ENCODE data around the gene TULP4.
"Not testable (repeated sequence)": the region's sequence is repeated elsewhere in the genome, so short reads cannot be mapped to it uniquely, and the experiment has no call there.

TULP4 gene

DNA sequence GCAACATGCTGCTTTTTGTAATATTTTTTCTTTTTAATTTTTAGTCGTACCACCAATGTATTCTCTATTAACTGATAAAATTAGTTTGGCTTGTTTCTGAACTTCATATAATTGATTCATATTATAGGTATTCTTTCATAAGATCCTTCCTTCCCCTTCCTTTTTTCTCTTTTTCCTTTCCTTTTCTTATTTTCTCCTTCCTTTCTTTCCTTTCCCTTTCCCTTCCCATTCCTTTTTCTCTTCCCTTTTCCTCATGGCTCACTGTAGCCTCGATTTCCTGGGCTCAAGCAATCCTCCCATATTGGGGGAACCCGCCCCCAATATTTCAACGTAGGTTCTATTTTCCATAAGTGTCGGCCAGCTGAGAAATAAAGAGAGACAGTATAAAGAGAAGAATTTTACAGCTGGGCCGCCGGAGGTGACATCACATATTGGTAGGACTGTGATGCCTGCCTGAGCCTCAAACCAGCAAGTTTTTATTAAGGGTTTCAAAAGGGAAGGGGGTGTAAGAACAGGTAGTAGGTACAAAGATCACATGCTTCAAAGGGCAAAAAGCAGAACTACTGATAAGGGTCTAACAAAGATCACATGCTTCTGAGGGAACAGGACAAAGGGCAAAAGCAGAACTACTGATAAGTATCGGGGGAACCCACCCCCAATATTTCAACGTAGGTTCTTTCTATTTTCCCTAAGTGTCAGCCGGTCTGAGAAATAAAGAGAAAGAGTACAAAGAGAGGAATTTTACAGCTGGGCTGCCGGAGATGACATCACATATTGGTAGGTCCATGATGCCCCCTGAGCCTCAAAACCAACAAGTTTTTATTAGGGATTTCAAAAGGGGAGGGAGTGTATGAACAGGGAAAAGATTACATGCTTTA is 16.1 kb upstream of the TULP4 start:
- not testable (repeated sequence) for DNase-seq

GRCh38 chr6:158296854-158297324 is 15.4 kb upstream of the TULP4 start:
- not testable (repeated sequence) for DNase-seq

DNA sequence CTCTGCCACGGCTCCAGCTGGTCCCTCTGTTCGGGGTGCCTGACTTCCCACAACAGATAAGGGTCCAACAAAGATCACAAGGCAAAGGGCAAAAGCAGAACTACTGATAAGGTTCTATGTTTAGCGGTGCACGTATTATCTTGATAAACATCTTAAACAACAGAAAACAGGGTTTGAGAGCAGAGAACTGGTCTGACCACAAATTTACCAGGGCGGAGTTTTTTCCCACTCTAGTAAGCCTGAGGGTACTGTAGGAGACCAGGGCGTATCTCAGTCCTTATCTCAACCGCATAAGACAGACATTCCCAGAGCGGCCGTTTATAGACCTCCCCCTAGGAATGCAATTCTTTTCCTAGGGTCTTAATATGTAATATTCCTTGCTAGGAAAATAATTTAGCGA is 14.6 kb upstream of the TULP4 start:
- not testable (repeated sequence) for DNase-seq

DNA sequence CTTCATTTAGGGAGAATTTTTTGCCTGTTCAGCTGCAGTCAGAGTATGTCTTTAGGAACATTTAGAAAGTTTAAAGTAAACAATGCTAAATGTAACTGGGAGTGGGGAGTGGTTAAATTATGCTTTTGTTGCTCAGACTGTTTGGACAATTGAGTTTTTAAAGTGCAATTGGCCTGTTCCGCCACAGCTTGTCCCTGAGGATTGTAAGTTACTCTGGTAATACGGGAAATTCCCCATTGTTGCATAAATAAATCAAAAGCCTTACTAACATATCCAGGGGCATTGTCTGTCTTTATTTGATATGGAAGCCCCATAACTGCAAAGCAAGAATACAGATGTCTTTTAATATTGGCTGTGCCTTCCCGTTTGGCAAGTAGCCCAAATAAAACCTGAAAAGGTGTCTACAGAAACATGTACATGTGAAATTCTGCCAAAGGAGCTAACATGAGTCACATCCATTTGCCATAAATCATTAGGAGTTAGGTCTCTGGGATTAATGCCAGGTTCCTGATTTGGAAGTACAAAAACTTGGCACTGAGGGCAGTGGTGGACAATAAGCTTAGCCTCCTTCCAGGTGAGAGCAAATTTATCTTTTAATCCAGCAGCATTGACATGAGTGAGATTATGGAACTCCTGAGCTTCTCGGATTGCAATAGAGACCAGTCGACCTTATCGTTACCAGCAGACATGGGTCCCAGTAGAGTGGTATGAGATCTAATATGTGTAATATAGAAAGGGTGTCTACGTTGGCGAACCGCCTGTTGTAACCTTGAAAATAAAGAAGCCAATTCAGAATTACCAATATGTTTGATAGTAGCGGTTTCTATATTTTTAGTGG is 11.7 kb upstream of the TULP4 start:
- not testable (repeated sequence) for DNase-seq

GRCh38 chr6:158301561-158301960 is 10.7 kb upstream of the TULP4 start:
- DNase-seq = not testable (repeated sequence)

GRCh38 chr6:158302195-158302796 is 10.0 kb upstream of the TULP4 start:
- DNase-seq = not testable (repeated sequence)

DNA sequence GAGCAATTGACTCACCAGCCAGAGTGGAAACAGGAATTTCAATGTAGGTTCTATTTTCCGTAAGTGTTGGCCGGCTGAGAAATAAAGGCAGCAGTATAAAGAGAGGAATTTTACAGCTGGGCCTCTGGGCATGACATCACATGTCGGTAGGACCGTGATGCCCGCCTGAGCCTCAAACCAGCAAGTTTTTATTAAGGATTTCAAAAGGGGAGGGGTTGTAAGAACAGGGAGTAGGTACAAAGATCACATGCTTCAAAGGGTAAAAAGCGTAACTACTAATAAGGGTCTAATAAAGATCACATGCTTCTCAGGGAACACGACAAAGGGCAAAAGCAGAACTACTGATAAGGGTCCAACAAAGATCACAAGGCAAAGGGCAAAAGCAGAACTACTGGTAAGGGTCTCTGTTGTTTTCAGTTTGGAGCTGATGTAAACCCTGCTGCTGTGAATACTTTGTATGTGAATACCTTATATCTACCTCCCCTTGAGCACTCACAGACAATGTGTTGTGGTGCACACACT is 9.0 kb upstream of the TULP4 start:
- no peak for DNase-seq

DNA sequence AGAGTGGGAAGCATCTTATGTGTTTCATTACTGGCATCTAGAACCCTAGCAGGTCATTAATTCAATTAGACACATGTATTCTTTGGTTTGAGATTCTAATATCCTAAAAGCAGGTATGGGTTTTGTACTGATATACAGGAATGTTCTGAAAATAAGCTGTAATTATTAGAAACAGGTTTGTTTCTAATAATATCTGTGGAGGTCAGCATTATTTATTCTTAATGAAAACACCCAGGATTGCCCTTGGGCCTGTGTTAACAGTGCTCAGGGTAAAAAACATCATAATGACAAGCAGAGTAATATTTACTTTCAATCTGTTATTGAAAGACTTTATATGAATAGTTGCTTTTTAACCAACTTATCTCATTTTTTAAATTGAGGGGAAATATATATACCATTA is 8.0 kb upstream of the TULP4 start:
- no peak for DNase-seq

- DNase-seq = no peak
Measured at GRCh38 chr6:158309814-158310213, 2.5 kb upstream of the TULP4 start.

- no peak for DNase-seq
Measured at GRCh38 chr6:158311193-158311592, 1.1 kb upstream of the TULP4 start.

- DNase-seq = no peak
Measured at GRCh38 chr6:158311626-158312025, 639 bp upstream of the TULP4 start.

DNA sequence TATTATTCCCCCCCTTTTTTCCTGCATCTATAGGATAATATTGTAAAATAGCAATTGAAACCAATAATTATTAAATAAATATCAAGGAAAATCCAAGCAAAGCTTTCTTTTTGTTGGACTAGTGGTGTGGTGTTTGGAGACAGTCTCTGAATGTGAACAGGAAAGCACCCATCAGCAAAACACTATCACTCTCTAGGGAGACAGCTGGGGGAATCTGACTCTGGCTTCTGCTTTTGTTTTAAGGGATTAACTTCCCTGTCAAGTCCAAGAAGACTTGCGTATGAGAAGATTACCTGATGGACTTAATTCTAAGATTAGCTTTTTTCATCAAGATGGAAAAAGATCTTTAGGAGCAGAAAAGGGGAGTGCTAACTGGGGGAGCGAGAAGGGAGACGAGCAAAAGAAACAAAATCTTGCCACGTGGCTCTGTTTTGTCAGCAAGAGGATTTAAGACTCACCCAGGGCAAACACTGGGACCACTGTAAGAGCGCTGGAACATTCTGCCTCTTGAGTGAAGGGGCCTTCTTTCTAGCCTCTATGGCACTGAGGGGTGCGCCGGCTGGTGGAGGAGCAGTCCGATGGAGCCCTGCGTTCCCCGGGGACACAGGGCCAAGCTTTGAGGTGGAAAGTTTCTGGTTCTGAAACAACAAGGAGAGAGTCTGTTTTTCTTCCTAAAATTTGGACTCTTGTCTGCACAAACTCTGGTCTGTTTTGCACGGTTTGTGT is 570 bp downstream of the TULP4 start:
- no peak for DNase-seq

GRCh38 chr6:158313989-158314388 is 1.7 kb downstream of the TULP4 start:
- no peak for DNase-seq

GRCh38 chr6:158314737-158315136 is 2.5 kb downstream of the TULP4 start:
- DNase-seq = no peak

DNA sequence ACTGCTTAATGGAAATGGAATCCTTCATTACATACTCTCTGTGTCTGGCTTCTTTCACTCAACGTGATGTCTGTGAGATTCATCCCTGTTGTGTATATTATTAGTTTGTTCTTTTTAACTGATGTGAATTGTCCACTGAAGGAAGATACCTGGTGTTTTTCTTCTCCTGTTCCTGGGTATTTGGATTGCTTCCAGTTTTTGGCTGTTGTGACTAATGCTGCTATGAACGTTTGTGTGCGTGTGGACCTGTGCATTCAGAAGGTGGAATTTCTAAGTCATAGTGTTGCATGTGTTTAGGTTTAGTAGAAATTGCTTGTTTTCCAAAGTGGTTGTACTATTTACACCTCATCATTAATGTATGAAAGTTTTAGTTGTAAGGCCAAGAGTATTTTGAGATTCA is 3.8 kb downstream of the TULP4 start:
- DNase-seq = no peak

DNA sequence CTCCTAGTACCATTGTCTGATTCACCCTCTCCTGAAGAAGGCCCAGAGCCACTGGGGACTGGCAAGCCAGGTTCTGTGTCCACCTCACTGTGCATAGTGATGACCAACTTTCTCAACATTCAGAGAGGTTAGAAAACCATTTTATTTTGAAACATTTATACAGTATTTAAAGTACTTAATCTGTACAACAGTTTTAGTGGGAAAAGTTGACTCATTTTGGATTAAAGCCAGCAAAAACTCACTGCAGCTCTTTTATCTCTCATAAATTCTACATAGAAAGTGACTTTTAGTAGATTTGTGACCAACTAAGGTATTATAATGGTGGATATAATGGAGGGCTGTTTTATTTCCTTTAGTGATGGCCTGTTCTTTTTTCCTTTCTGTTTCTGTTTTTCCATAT is 9.7 kb downstream of the TULP4 start:
- no peak for DNase-seq

DNA sequence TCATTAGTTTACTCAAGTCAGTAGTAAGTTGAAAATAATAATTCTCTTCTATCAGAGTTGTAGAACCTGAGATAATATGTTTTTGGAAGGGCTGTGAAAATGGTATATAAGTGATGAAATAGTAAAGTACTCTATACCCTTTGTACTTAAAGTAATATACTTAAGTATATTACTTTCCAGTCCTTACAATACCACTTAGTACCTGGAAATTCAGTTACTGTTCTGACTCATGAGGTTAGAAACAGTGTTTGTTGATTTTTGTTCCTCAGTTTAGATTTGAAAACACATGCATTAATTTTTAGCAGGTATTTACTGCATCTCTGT is 10.1 kb downstream of the TULP4 start:
- DNase-seq = no peak

GRCh38 chr6:158322724-158323560 is 10.7 kb downstream of the TULP4 start:
- DNase-seq = no peak

DNA sequence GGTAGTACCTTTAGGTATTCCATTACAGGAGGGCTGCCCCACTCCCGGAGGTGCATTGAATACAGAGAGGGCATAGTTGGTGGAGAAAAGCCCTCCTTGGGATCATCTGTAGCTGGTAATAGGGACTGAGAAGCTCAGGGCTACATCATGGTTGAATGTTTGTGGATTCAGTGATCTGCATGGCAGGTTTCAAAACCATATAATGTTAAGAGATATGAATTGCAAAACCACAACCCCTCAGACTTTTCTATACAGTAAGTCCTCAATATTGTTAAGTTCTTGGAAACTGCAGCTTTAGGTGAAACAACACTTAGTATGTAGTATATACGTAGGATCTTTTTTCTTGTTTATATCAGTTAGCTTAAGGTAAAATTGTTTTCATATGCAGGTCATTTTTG is 11.3 kb downstream of the TULP4 start:
- no peak for DNase-seq

GRCh38 chr6:158324136-158324535 is 11.9 kb downstream of the TULP4 start:
- DNase-seq = no peak

DNA sequence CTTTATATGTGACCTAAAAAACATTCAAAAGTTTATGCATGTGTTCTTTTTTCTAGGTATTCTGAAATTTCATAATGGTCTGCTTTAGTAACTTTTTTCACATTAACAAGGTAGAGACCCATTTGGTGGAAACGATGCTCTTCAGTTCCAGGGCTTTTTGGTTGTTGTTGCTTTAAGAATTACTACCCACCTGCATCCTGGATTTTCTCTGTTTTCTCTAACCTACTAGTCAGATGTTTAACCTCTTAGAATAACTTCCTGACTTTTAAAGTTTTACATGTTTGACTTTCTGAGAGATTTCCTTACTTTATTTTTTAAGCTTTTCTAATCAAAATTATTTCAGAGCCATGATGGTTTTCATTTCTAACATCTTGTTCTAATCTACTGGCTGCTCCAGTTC is 14.9 kb downstream of the TULP4 start:
- no peak for DNase-seq

- no peak for DNase-seq
Measured at GRCh38 chr6:158328952-158329351, 16.7 kb downstream of the TULP4 start.

Measured in activated CD4-positive, alpha-beta T cell treated with anti-CD3 and anti-CD28 coated beads for 4 hours (primary cell).